ENCODE data around the gene CARF.
"Not testable (repeated sequence)": the region's sequence is repeated elsewhere in the genome, so short reads cannot be mapped to it uniquely, and the experiment has no call there.

The CARF gene

DNA sequence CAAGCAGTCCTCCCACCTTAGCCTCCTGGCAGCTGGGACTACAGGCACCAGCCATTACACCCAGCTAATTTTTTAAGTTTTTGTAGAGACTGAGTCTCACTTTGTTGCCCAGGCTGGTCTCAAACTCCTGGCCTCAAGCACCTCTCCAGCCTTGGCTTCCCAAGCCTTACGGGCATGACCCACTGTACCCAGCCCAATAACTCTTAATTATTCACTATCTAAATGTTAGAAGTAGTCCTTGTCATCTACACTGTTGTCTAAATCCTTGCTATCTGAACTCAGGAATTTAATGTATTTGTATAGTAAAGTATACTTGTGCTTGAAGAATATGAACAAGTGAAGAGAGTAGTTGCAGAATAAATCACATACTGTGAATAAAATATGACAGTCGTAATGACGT, 64.7 kb downstream of the CARF start:
- no peaks in the 10 kb centered on the region for H3K79me2 ChIP-seq (ENCODE audit: control insufficient read depth, insufficient read depth, low read length, unreplicated experiment)
- H3K4me3 ChIP-seq (ENCODE audit: low read depth, low read length): no peak overlapping the region
- H3K27ac ChIP-seq (ENCODE audit: low read depth, low read length): no peak overlapping the region
- no peak overlapping the region for H2AFZ ChIP-seq (ENCODE audit: low read length, unreplicated experiment)
- H3K27me3 ChIP-seq (ENCODE audit: insufficient read depth, low read length): no peaks in the 10 kb centered on the region
- no peaks in the 10 kb centered on the region for H3K36me3 ChIP-seq (ENCODE audit: insufficient read depth, low read length)
- no peaks in the 10 kb centered on the region for H3K4me1 ChIP-seq (ENCODE audit: control insufficient read depth, insufficient read depth, low read length, unreplicated experiment)

GRCh38 chr2:202982779-202983491, 70.9 kb downstream of the CARF start:
- no peaks in the 10 kb centered on the region for H3K27me3 ChIP-seq (ENCODE audit: insufficient read depth, low read length)
- H3K4me3 ChIP-seq (ENCODE audit: low read depth, low read length): no peak overlapping the region
- no peaks in the 10 kb centered on the region for H3K4me1 ChIP-seq (ENCODE audit: control insufficient read depth, insufficient read depth, low read length, unreplicated experiment)
- no peak overlapping the region for H3K27ac ChIP-seq (ENCODE audit: low read depth, low read length)
- no peaks in the 10 kb centered on the region for H3K36me3 ChIP-seq (ENCODE audit: insufficient read depth, low read length)
- H2AFZ ChIP-seq (ENCODE audit: low read length, unreplicated experiment): no peak overlapping the region
- H3K79me2 ChIP-seq (ENCODE audit: control insufficient read depth, insufficient read depth, low read length, unreplicated experiment): no peaks in the 10 kb centered on the region

- Histone ChIP-seq H3K36me3 (ENCODE audit: insufficient read depth, low read length) (no peaks in the 10 kb centered on the region), H3K79me2 (ENCODE audit: control insufficient read depth, insufficient read depth, low read length, unreplicated experiment) (no peaks in the 10 kb centered on the region), H2AFZ (ENCODE audit: low read length, unreplicated experiment) (no peak overlapping the region), H3K27ac (ENCODE audit: low read depth, low read length) (no peak overlapping the region), H3K27me3 (ENCODE audit: insufficient read depth, low read length) (no peaks in the 10 kb centered on the region), H3K4me1 (ENCODE audit: control insufficient read depth, insufficient read depth, low read length, unreplicated experiment) (no peaks in the 10 kb centered on the region), H3K4me3 (ENCODE audit: low read depth, low read length) (no peak overlapping the region)
These were observed 77.7 kb downstream of the CARF start for GRCh38 chr2:202989749-202990148.

DNA sequence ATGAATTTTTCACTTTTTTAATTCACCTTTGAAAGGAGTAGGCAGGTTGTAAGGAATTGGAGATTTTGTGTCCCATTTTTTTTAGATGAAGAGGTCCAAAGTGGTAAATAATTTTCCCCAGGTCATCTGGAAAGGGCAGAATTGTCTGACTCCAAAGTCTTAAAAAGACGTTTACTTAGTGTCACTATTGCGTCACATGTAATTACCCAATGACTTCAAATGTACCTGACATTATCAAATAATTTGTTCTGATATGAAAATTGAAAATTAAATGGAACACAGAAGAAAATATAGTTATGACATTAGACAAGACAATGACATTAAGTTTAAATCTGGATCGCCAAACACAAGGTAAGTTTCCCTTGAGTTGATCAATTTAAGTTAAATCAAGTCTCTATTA, 78.4 kb downstream of the CARF start:
- Histone ChIP-seq H3K36me3 (ENCODE audit: insufficient read depth, low read length) (no peaks in the 10 kb centered on the region), H3K27ac (ENCODE audit: low read depth, low read length) (no peak overlapping the region), H3K4me1 (ENCODE audit: control insufficient read depth, insufficient read depth, low read length, unreplicated experiment) (no peaks in the 10 kb centered on the region), H3K27me3 (ENCODE audit: insufficient read depth, low read length) (no peaks in the 10 kb centered on the region), H3K79me2 (ENCODE audit: control insufficient read depth, insufficient read depth, low read length, unreplicated experiment) (no peaks in the 10 kb centered on the region), H3K4me3 (ENCODE audit: low read depth, low read length) (no peak overlapping the region), H2AFZ (ENCODE audit: low read length, unreplicated experiment) (no peak overlapping the region)

GRCh38 chr2:202997113-202997512, 85.0 kb downstream of the CARF start:
- not testable (repeated sequence) for H3K4me1 ChIP-seq (ENCODE audit: control insufficient read depth, insufficient read depth, low read length, unreplicated experiment); H3K79me2 ChIP-seq (ENCODE audit: control insufficient read depth, insufficient read depth, low read length, unreplicated experiment)

DNA sequence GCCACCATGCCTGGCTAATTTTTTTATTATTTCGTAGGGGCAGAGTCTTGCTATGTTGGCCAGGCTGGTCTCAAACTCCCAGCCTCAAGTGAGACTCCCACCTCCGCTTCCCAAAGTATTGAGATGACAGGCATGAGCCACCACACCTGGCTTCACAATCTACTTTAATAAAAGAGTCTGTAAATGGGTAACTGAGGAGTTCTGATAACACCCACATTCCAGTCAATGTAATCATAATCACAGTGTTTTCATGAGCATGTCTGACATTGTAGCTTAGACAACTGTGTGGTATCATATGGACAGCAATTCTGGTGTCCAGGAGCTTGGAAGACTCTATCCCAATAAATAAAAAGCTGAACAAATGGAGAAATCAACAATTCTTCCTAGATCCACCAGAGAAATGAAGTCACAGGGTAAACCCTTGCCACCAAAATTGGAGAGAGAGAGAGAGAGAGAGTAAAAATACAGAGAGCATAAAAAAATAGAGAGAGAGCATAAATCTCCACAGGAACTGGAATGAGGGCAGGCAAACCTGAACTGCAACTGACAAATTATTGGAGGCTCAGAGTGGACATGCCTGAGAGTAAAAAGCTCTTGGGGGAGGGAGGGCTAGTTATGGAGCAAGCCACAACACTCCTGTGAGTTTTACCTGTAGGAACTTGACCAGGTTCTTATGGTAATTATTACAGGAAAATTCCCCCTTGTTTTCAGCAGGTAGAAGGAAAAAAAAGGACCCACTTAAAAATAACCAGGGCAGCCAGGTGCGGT, 90.2 kb downstream of the CARF start:
- Histone ChIP-seq H3K4me1 (ENCODE audit: control insufficient read depth, insufficient read depth, low read length, unreplicated experiment) (no peaks in the 10 kb centered on the region), H3K27me3 (ENCODE audit: insufficient read depth, low read length) (no peaks in the 10 kb centered on the region), H3K27ac (ENCODE audit: low read depth, low read length) (no peak overlapping the region), H3K79me2 (ENCODE audit: control insufficient read depth, insufficient read depth, low read length, unreplicated experiment) (no peaks in the 10 kb centered on the region), H3K36me3 (ENCODE audit: insufficient read depth, low read length) (no peaks in the 10 kb centered on the region), H3K4me3 (ENCODE audit: low read depth, low read length) (no peak overlapping the region), H2AFZ (ENCODE audit: low read length, unreplicated experiment) (no peak overlapping the region)

More at GRCh38 chr2:202997113-202997512, 85.0 kb downstream of the CARF start:
- H2AFZ ChIP-seq (ENCODE audit: low read length, unreplicated experiment); H3K27me3 ChIP-seq (ENCODE audit: insufficient read depth, low read length); H3K4me3 ChIP-seq (ENCODE audit: low read depth, low read length); H3K27ac ChIP-seq (ENCODE audit: low read depth, low read length); H3K36me3 ChIP-seq (ENCODE audit: insufficient read depth, low read length): not testable (repeated sequence)

GRCh38 chr2:203003716-203004115, 91.6 kb downstream of the CARF start:
- Histone ChIP-seq H3K27ac (ENCODE audit: low read depth, low read length) (no peak overlapping the region), H2AFZ (ENCODE audit: low read length, unreplicated experiment) (no peak overlapping the region), H3K4me3 (ENCODE audit: low read depth, low read length) (no peak overlapping the region), H3K27me3 (ENCODE audit: insufficient read depth, low read length) (no peaks in the 10 kb centered on the region), H3K79me2 (ENCODE audit: control insufficient read depth, insufficient read depth, low read length, unreplicated experiment) (no peaks in the 10 kb centered on the region), H3K36me3 (ENCODE audit: insufficient read depth, low read length) (no peaks in the 10 kb centered on the region), H3K4me1 (ENCODE audit: control insufficient read depth, insufficient read depth, low read length, unreplicated experiment) (no peaks in the 10 kb centered on the region)

DNA sequence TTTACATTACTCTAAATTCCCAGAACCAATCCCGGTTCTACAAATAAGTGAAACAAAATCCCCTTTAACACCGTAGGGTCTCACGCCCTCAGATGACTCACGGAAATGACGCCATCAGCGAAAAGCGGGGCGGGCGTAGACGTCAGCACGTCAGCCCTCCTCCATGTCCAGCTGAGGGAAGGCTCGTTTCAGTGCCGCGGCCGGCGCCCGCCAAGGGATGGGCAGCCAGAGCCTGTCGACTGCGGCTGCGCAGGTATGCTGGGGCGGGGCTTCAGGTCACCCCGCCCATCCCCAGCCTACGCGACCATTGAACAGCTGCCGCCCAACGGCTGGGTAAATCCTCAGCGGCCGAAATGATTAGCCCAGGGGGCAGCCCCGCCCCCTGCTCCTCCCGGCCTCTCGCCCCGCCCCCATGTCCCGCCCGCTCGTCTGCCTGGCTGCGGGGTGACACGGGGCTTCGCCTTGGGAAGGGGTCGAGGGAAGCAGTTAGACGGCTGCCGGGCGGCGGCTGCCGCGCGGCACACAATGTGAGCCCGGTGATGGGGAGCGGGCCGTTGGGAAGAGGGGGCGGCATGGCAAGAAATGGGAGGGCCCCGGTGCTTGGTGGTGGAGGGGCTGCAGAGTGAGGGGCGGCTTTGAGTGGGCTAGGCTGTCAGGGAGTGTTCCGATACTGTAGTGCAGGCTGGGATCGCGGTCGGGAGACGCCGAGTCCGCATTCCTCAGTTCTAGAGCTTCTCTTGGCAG, 102.6 kb downstream of the CARF start, which contains the start of gene NBEAL1:
Gene NBEAL1 (plus strand): TSS at position 420 of the 744 bp plus-strand sequence. CDS start 1,510 bp downstream, outside the sequence.
- no peaks in the 10 kb centered on the region for H3K27me3 ChIP-seq (ENCODE audit: insufficient read depth, low read length)
- peak within 1 kb of the TSS; percentile 93 for H3K4me3 ChIP-seq (ENCODE audit: low read depth, low read length)
- H3K4me1 ChIP-seq (ENCODE audit: control insufficient read depth, insufficient read depth, low read length, unreplicated experiment): peaks cover 5% of the 10 kb centered on the region
- peak within 1 kb of the TSS; percentile 98 for H3K27ac ChIP-seq (ENCODE audit: low read depth, low read length)
- peak within 1 kb of the TSS; percentile 84 for H2AFZ ChIP-seq (ENCODE audit: low read length, unreplicated experiment)
- no peaks in the 10 kb centered on the region for H3K36me3 ChIP-seq (ENCODE audit: insufficient read depth, low read length)
- peaks cover 45% of the 10 kb centered on the region for H3K79me2 ChIP-seq (ENCODE audit: control insufficient read depth, insufficient read depth, low read length, unreplicated experiment)

DNA sequence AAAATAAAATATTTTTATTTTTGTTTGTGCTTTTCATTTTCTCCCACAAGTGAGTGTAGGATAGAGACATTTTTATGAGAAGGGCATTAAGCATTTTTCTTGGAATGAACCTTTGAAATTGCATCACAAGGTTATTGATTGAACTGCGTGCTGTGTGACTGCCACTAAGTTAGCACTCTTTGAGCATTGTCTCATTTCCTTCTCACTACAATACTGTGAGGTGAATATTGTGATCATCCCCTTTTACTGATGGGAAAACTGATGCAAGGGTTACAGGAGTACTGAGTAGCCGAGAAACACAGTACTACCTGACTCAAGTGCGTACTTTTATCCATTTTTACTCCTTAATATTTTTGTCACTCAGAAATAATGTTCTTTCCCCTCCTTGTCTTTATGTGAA, 104.6 kb downstream of the CARF start:
- Histone ChIP-seq H3K27me3 (ENCODE audit: insufficient read depth, low read length) (no peaks in the 10 kb centered on the region), H3K4me3 (ENCODE audit: low read depth, low read length) (peak overlapping the region; percentile 93), H3K4me1 (ENCODE audit: control insufficient read depth, insufficient read depth, low read length, unreplicated experiment) (peaks cover 6% of the 10 kb centered on the region), H3K36me3 (ENCODE audit: insufficient read depth, low read length) (no peaks in the 10 kb centered on the region), H2AFZ (ENCODE audit: low read length, unreplicated experiment) (no peak overlapping the region), H3K27ac (ENCODE audit: low read depth, low read length) (no peak overlapping the region), H3K79me2 (ENCODE audit: control insufficient read depth, insufficient read depth, low read length, unreplicated experiment) (peaks cover 57% of the 10 kb centered on the region)

DNA sequence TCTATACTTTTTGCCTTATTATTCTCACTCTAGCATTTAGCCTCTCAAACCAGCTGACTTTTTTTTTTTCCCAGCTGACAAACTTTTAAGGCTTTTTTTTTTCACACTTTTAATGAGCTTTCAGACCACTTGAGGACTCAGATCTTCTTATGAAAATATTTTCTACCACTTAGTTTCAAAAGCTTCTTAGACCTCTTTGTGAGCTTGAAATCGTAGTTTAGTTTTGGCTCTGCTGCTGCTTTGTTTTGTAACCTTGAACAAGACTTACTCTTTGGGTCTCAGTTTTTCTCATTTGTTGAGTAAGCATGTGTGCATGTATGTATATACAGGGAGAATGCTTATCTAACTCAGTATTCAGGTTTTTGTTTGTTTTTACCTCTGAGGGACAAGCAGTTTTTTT, 106.1 kb downstream of the CARF start:
- H3K79me2 ChIP-seq (ENCODE audit: control insufficient read depth, insufficient read depth, low read length, unreplicated experiment): peaks cover 62% of the 10 kb centered on the region
- no peaks in the 10 kb centered on the region for H3K27me3 ChIP-seq (ENCODE audit: insufficient read depth, low read length)
- H3K4me1 ChIP-seq (ENCODE audit: control insufficient read depth, insufficient read depth, low read length, unreplicated experiment): peaks cover 13% of the 10 kb centered on the region
- 0 out of 2 replicates have a peak overlapping the region, but pooled peaks have one; percentile 0 for H3K27ac ChIP-seq (ENCODE audit: low read depth, low read length)
- no peaks in the 10 kb centered on the region for H3K36me3 ChIP-seq (ENCODE audit: insufficient read depth, low read length)
- H3K4me3 ChIP-seq (ENCODE audit: low read depth, low read length): peak overlapping the region; percentile 93
- H2AFZ ChIP-seq (ENCODE audit: low read length, unreplicated experiment): no peak overlapping the region

All from ACC112 (cell line).